H9 (cell line): ENCODE measurements around the gene CATSPERB. TPM values are rescaled to one million over a fixed set of nuclear protein-coding genes. Genes with fewer than 3 reads are reported as not detected.

ENCODE experiments used
- DNase-seq: peaks from one replicate; pipeline ENCODE4 v3.0.0-alpha.2; 2017
- H2AFZ ChIP-seq: one replicate; pipeline ENCODE4 v1.6.1; 2013; ENCODE audit warnings: mild to moderate bottlenecking, low read length, control low read depth, moderate library complexity
- H2AK5ac ChIP-seq: 2 replicates; pipeline ENCODE4 v1.6.1; 2013; ENCODE audit warnings: low read length, control low read depth, mixed read lengths; ENCODE audit not compliant: insufficient read length
- H2BK120ac ChIP-seq: one replicate; pipeline ENCODE4 v1.6.1; 2013; ENCODE audit warnings: low read depth, mild to moderate bottlenecking, low read length, control low read depth, inconsistent platforms; ENCODE audit not compliant: poor library complexity, severe bottlenecking
- H2BK12ac ChIP-seq: 2 replicates; pipeline ENCODE4 v1.6.1; 2013; ENCODE audit warnings: low read length, control low read depth, mixed read lengths, low read depth; ENCODE audit not compliant: insufficient read length
- H2BK15ac ChIP-seq: 2 replicates; pipeline ENCODE4 v1.6.1; 2013; ENCODE audit warnings: low read depth, low read length, control low read depth
- H2BK20ac ChIP-seq: one replicate; pipeline ENCODE4 v1.6.1; 2013; ENCODE audit warnings: low read depth, mild to moderate bottlenecking, low read length, control low read depth, inconsistent platforms; ENCODE audit not compliant: poor library complexity, severe bottlenecking
- H2BK5ac ChIP-seq: 2 replicates; pipeline ENCODE4 v1.6.1; 2013; ENCODE audit warnings: low read length, control low read depth, mixed read lengths; ENCODE audit not compliant: insufficient read length
- H3K14ac ChIP-seq: 2 replicates; pipeline ENCODE4 v1.6.1; 2013; ENCODE audit warnings: low read length, control low read depth; ENCODE audit not compliant: insufficient read depth
- H3K18ac ChIP-seq: 2 replicates; pipeline ENCODE4 v1.6.1; 2013; ENCODE audit warnings: low read depth, mild to moderate bottlenecking, mixed read lengths, low read length, control low read depth; ENCODE audit not compliant: insufficient read length
- H3K23ac ChIP-seq: 2 replicates; pipeline ENCODE4 v1.6.1; 2013; ENCODE audit warnings: low read length, control low read depth, mixed read lengths, low read depth; ENCODE audit not compliant: insufficient read length
- H3K23me2 ChIP-seq: 2 replicates; pipeline ENCODE4 v1.6.1; 2013; ENCODE audit warnings: low read depth, mild to moderate bottlenecking, mixed read lengths, low read length, control low read depth; ENCODE audit not compliant: insufficient read length, poor library complexity, severe bottlenecking
- H3K27ac ChIP-seq: 2 replicates; pipeline ENCODE4 v1.5.1; 2013; ENCODE audit warnings: low read length, control low read depth, mixed read lengths, low read depth; ENCODE audit not compliant: insufficient read length
- H3K27me3 ChIP-seq: 2 replicates; pipeline ENCODE4 v1.6.1; 2013; ENCODE audit warnings: low read length, control low read depth, inconsistent platforms; ENCODE audit not compliant: insufficient read depth
- H3K4ac ChIP-seq: 2 replicates; pipeline ENCODE4 v1.6.1; 2013; ENCODE audit warnings: low read depth, mild to moderate bottlenecking, control low read depth, inconsistent platforms, low read length, moderate library complexity
- H3K4me1 ChIP-seq: 2 replicates; pipeline ENCODE4 v1.6.1; 2013; ENCODE audit warnings: low read length, control low read depth, inconsistent platforms; ENCODE audit not compliant: insufficient read depth
- H3K4me2 ChIP-seq: 2 replicates; pipeline ENCODE4 v1.6.1; 2013; ENCODE audit warnings: low read length, control low read depth, mixed read lengths; ENCODE audit not compliant: insufficient read length, insufficient read depth
- H3K56ac ChIP-seq: 2 replicates; pipeline ENCODE4 v1.6.1; 2013; ENCODE audit warnings: low read depth, mild to moderate bottlenecking, mixed read lengths, low read length, control low read depth; ENCODE audit not compliant: insufficient read length
- H3K79me1 ChIP-seq: 2 replicates; pipeline ENCODE4 v1.6.1; 2013; ENCODE audit warnings: low read depth, mild to moderate bottlenecking, moderate library complexity, low read length, control low read depth, inconsistent platforms; ENCODE audit not compliant: insufficient read depth, poor library complexity, severe bottlenecking
- H3K79me2 ChIP-seq: 2 replicates; pipeline ENCODE4 v1.6.1; 2013; ENCODE audit warnings: low read length, control low read depth, inconsistent platforms; ENCODE audit not compliant: insufficient read depth
- H3K9ac ChIP-seq: 2 replicates; pipeline ENCODE4 v1.6.1; 2013; ENCODE audit warnings: low read length, control low read depth, mixed read lengths; ENCODE audit not compliant: insufficient read length; ENCODE audit errors: extremely low read depth
- H3K9me3 ChIP-seq: one replicate; pipeline ENCODE4 v1.6.1; 2013; ENCODE audit warnings: low read depth, low read length, inconsistent platforms; ENCODE audit not compliant: control insufficient read depth
- H3T11ph ChIP-seq: one replicate; pipeline ENCODE4 v1.6.1; 2013; ENCODE audit warnings: mild to moderate bottlenecking, low read length, control low read depth, inconsistent platforms
- H4K20me1 ChIP-seq: one replicate; pipeline ENCODE4 v1.6.1; 2013; ENCODE audit not compliant: control insufficient read depth, insufficient read length, insufficient read depth
- H4K5ac ChIP-seq: 2 replicates; pipeline ENCODE4 v1.6.1; 2013; ENCODE audit warnings: low read depth, mild to moderate bottlenecking, mixed read lengths, low read length, control low read depth; ENCODE audit not compliant: insufficient read length
- H4K8ac ChIP-seq: replicated peaks from 2 replicates; pipeline ENCODE4 v1.6.1; 2013; ENCODE audit warnings: low read length, control low read depth, mixed read lengths, low read depth; ENCODE audit not compliant: insufficient read length
- H4K91ac ChIP-seq: 2 replicates; pipeline ENCODE4 v1.6.1; 2013; ENCODE audit warnings: low read depth, mild to moderate bottlenecking, moderate library complexity, mixed read lengths, low read length, control low read depth; ENCODE audit not compliant: insufficient read length
- H3K27ac Mint-ChIP-seq, 3 experiments: 2 replicates in 2 of 3; 3 replicates in 1 of 3; pipeline ENCODE4 v1.8.0; 2020 to 2021; ENCODE audit warnings: mixed read lengths in 3 of 3, mild to moderate bottlenecking in 1 of 3, moderate library complexity in 1 of 3
- H3K27me3 Mint-ChIP-seq: 2 replicates; pipeline ENCODE4 v1.8.0; 2021; ENCODE audit warnings: low read depth, mild to moderate bottlenecking, moderate library complexity, mixed read lengths
- H3K36me3 Mint-ChIP-seq, 3 experiments: 2 replicates in 2 of 3; 3 replicates in 1 of 3; pipeline ENCODE4 v1.8.0; 2020 to 2021; ENCODE audit warnings: low read depth in 3 of 3, mixed read lengths in 3 of 3; ENCODE audit not compliant: insufficient read depth in 1 of 3
- H3K4me1 Mint-ChIP-seq, 2 experiments: 2 replicates each; pipeline ENCODE4 v1.8.0; 2020; ENCODE audit warnings: mixed read lengths in 2 of 2
- H3K4me3 Mint-ChIP-seq, 2 experiments: 2 replicates in 1 of 2; 3 replicates in 1 of 2; pipeline ENCODE4 v1.8.0; 2020 to 2021; ENCODE audit warnings: mild to moderate bottlenecking in 2 of 2, mixed read lengths in 2 of 2, moderate library complexity in 1 of 2
- H3K9me3 Mint-ChIP-seq, 2 experiments: 2 replicates in 1 of 2; 3 replicates in 1 of 2; pipeline ENCODE4 v1.8.0; 2020; ENCODE audit warnings: mild to moderate bottlenecking in 2 of 2, mixed read lengths in 2 of 2, moderate library complexity in 1 of 2
- WGBS: extraction: QIAGEN DNeasy Blood & Tissue Kit; methylation state at CpG from one replicate; pipeline ENCODE4 v1.1.7; 2013; ENCODE audit warnings: missing lambda C conversion rate, low lambda C conversion rate, mixed read lengths; ENCODE audit not compliant: insufficient read length; ENCODE audit errors: extremely low coverage; 5-methylcytosine and 5-hydroxymethylcytosine counted together
- total RNA-seq: library from RNA; stranded (reverse); gene quantifications from 2 replicates; pipeline ENCODE4 v1.2.1, GENCODE V29; 2021
- TF ChIP-seq, protein P1 (sequence below): fragments of 200-600 bp; sonication (generic); conservative IDR thresholded peaks from 3 replicates; pipeline ENCODE4 v1.8.0; 2021; ENCODE audit warnings: antibody characterized with exemption, mild to moderate bottlenecking

CATSPERB gene
- total RNA-seq, 1 experiment from 2014 or later: 0.48 TPM

- H3K9me3 Mint-ChIP-seq: no peaks in the 10 kb centered on the region
- Histone ChIP-seq H3K4me2 (no peak overlapping the region), H2BK15ac (no peak overlapping the region), H3K23me2 (no peaks in the 10 kb centered on the region), H4K5ac (no peak overlapping the region), H2AK5ac (no peak overlapping the region), H4K91ac (no peak overlapping the region), H4K8ac (no peak overlapping the region), H3K79me1 (no peaks in the 10 kb centered on the region), H3K18ac (no peak overlapping the region), H3K79me2 (no peaks in the 10 kb centered on the region), H3K23ac (no peak overlapping the region), H2BK120ac (no peak overlapping the region), H3K14ac (no peak overlapping the region), H3K9me3 (no peaks in the 10 kb centered on the region), H3K4me1 (no peaks in the 10 kb centered on the region; the same call in 1 of the 2 replicates), H4K20me1 (no peaks in the 10 kb centered on the region), H2AFZ (no peak overlapping the region), H2BK5ac (no peak overlapping the region), H3T11ph (no peak overlapping the region), H2BK20ac (no peak overlapping the region), H2BK12ac (no peak overlapping the region), H3K4ac (no peak overlapping the region), H3K27ac (no peak overlapping the region), H3K9ac (no peak overlapping the region), H3K27me3 (no peaks in the 10 kb centered on the region), H3K56ac (no peak overlapping the region)
- H3K27me3 Mint-ChIP-seq: no peaks in the 10 kb centered on the region
- peaks cover 2 to 7% (median 5%) of the 10 kb centered on the region in 3 experiments; a peak in 2 of 7 replicates for H3K36me3 Mint-ChIP-seq
- no CpG with 5 or more reads among the region's 4 CpGs for WGBS
- no peak for DNase-seq
- H3K4me1 Mint-ChIP-seq: peaks cover 15 to 19% of the 10 kb centered on the region in 2 experiments
- TF ChIP-seq, protein P1, sequence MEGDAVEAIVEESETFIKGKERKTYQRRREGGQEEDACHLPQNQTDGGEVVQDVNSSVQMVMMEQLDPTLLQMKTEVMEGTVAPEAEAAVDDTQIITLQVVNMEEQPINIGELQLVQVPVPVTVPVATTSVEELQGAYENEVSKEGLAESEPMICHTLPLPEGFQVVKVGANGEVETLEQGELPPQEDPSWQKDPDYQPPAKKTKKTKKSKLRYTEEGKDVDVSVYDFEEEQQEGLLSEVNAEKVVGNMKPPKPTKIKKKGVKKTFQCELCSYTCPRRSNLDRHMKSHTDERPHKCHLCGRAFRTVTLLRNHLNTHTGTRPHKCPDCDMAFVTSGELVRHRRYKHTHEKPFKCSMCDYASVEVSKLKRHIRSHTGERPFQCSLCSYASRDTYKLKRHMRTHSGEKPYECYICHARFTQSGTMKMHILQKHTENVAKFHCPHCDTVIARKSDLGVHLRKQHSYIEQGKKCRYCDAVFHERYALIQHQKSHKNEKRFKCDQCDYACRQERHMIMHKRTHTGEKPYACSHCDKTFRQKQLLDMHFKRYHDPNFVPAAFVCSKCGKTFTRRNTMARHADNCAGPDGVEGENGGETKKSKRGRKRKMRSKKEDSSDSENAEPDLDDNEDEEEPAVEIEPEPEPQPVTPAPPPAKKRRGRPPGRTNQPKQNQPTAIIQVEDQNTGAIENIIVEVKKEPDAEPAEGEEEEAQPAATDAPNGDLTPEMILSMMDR: no peak
- no peak overlapping the region for H3K27ac Mint-ChIP-seq
- no peak overlapping the region for H3K4me3 Mint-ChIP-seq
These were observed 23.8 kb upstream of the CATSPERB start for GRCh38 chr14:91755570-91756295.
